Left ventricle myocardium inferior (tissue), 1 donor: ENCODE measurements around the gene COP1. TPM values are rescaled to one million over a fixed set of nuclear protein-coding genes. Genes with fewer than 3 reads are reported as not detected.

Experiments
- DNase-seq: peaks from one replicate; pipeline ENCODE4 v3.0.0-alpha.2; 2020
- H3K27ac ChIP-seq: fragments of 200-600 bp; replicated peaks from 2 replicates; pipeline ENCODE4 v1.8.0; 2021
- H3K27me3 ChIP-seq: fragments of 200-600 bp; 2 replicates; pipeline ENCODE4 v1.8.0; 2021; ENCODE audit warnings: low read depth
- H3K36me3 ChIP-seq: fragments of 200-600 bp; 2 replicates; pipeline ENCODE4 v1.8.0; 2021
- H3K4me1 ChIP-seq: fragments of 200-600 bp; 2 replicates; pipeline ENCODE4 v1.8.0; 2021
- H3K4me3 ChIP-seq: fragments of 200-600 bp; 2 replicates; pipeline ENCODE4 v1.8.0; 2021; ENCODE audit warnings: mild to moderate bottlenecking, moderate library complexity
- H3K9me3 ChIP-seq: fragments of 200-600 bp; replicated peaks from 2 replicates; pipeline ENCODE4 v1.8.0; 2021
- intact Hi-C: fragments of 100-400 bp; cut with micrococcal nuclease; formaldehyde crosslinking; loops from one replicate; pipeline ENCODE4 v1.11.0; 2022
- total RNA-seq: library from RNA; stranded (reverse); fragmentation: NEBNext Ultra II Directional; extraction: Animal tissue kit (Norgen Biotek cat#: 25700); gene quantifications from one replicate; pipeline ENCODE4 v1.2.1, GENCODE V29; 2021
- TF ChIP-seq, protein P1 (sequence below): fragments of 200-600 bp; IDR thresholded peaks from 2 replicates; pipeline ENCODE4 v1.8.0; 2021; ENCODE audit warnings: antibody characterized with exemption, mild to moderate bottlenecking, borderline replicate concordance
- donor health status: DM: no; HTN: yes; CAD: no; lungs with severe emphysema.

COP1 gene
- total RNA-seq, 1 donor from 2014 or later: 22.6 TPM

GRCh38 chr1:175951627-175952026, 255.5 kb downstream of the COP1 start:
- Histone ChIP-seq H3K27ac (no peak overlapping the region), H3K9me3 (peaks cover 12% of the 10 kb centered on the region), H3K4me3 (no peak overlapping the region), H3K36me3 (peaks cover 31% of the 10 kb centered on the region), H3K27me3 (no peaks in the 10 kb centered on the region), H3K4me1 (no peaks in the 10 kb centered on the region)
- TF ChIP-seq, protein P1, sequence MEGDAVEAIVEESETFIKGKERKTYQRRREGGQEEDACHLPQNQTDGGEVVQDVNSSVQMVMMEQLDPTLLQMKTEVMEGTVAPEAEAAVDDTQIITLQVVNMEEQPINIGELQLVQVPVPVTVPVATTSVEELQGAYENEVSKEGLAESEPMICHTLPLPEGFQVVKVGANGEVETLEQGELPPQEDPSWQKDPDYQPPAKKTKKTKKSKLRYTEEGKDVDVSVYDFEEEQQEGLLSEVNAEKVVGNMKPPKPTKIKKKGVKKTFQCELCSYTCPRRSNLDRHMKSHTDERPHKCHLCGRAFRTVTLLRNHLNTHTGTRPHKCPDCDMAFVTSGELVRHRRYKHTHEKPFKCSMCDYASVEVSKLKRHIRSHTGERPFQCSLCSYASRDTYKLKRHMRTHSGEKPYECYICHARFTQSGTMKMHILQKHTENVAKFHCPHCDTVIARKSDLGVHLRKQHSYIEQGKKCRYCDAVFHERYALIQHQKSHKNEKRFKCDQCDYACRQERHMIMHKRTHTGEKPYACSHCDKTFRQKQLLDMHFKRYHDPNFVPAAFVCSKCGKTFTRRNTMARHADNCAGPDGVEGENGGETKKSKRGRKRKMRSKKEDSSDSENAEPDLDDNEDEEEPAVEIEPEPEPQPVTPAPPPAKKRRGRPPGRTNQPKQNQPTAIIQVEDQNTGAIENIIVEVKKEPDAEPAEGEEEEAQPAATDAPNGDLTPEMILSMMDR: no peak
- no peak for DNase-seq
- intact Hi-C loops: no loop called here

GRCh38 chr1:175947771-175948170, 259.3 kb downstream of the COP1 start:
- intact Hi-C loops: no loop called here
- no peak overlapping the region for H3K27ac ChIP-seq
- H3K27me3 ChIP-seq: no peaks in the 10 kb centered on the region
- H3K4me3 ChIP-seq: no peak overlapping the region
- peaks cover 5% of the 10 kb centered on the region for H3K9me3 ChIP-seq
- DNase-seq: no peak
- no peaks in the 10 kb centered on the region for H3K4me1 ChIP-seq
- TF ChIP-seq, protein P1: no peak
- H3K36me3 ChIP-seq: peaks cover 53% of the 10 kb centered on the region

GRCh38 chr1:175944591-175944990, 262.5 kb downstream of the COP1 start:
- no peaks in the 10 kb centered on the region for H3K9me3 ChIP-seq
- H3K36me3 ChIP-seq: peaks cover 70% of the 10 kb centered on the region
- H3K4me3 ChIP-seq: no peak overlapping the region
- H3K27me3 ChIP-seq: no peaks in the 10 kb centered on the region
- H3K4me1 ChIP-seq: peaks cover 11% of the 10 kb centered on the region
- H3K27ac ChIP-seq: no peak overlapping the region
- no peak for DNase-seq
- intact Hi-C loops: no loop called here
- TF ChIP-seq, protein P1: no peak

DNA sequence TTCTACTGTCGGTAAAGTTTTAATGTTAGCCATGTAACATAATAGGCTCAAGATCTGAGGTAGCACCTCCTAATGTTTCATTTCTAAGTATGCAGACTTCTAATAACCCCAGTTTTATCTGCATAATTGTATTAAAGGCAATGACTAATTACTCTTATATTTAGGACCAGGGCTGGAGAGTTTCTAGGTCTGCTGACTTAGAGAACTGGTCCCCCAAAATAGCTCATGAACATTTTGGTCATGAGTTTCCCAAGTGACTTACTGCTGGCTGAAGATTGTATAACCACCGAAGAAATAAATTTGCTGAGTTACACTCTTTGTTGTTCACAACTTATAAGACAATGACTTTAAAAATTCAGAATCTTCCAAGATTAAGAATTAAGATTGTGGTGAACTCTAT, 265.9 kb downstream of the COP1 start:
- Histone ChIP-seq H3K4me3 (no peak overlapping the region), H3K4me1 (peaks cover 11% of the 10 kb centered on the region), H3K27ac (no peak overlapping the region), H3K9me3 (no peaks in the 10 kb centered on the region), H3K27me3 (no peaks in the 10 kb centered on the region), H3K36me3 (peaks cover 78% of the 10 kb centered on the region)
- DNase-seq: no peak
- TF ChIP-seq, protein P1: no peak
- intact Hi-C loops: no loop called here

DNA sequence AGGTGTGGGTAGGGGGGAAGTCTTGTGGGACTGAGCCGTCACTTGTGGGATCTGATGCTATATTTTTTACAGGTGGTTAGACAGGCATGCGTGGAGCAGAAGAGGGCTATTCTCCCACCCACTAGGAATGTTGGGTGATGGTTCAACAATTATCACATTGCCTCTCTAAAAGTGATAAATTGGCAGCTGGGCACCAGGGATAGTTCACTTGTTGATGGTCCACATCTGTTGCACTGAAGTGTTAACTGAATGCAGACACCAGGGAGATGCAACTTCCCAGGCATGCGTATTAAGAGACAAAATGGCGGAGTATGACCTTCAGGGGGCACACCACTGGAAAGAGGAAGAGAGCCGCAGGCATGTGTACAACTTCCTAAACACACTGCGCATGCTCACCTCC, 270.4 kb downstream of the COP1 start:
- no peak for DNase-seq
- Histone ChIP-seq H3K9me3 (no peaks in the 10 kb centered on the region), H3K27me3 (no peaks in the 10 kb centered on the region), H3K4me3 (no peak overlapping the region), H3K4me1 (peaks cover 8% of the 10 kb centered on the region), H3K36me3 (peaks cover 41% of the 10 kb centered on the region), H3K27ac (no peak overlapping the region)
- TF ChIP-seq, protein P1: no peak
- intact Hi-C loops: no loop called here
